RCC 7860 (cell line): ENCODE measurements around the gene GLRA2.

ENCODE experiments used
- DNase-seq: peaks from one replicate; pipeline ENCODE4 v3.0.0-alpha.2; 2015; ENCODE audit warnings: low spot score
- FAIRE-seq: peaks from 2 replicates; lab custom pipeline; 2012; peaks lifted over from hg19 to GRCh38; lab: Jason Lieb, UNC

Gene GLRA2

GRCh38 chrX:14694611-14695010, 165.3 kb downstream of the GLRA2 start:
- FAIRE-seq (no peak), DNase-seq (no peak)

- FAIRE-seq (no peak), DNase-seq (peak; percentile 20)
These were observed 168.1 kb downstream of the GLRA2 start for GRCh38 chrX:14697451-14697850.

GRCh38 chrX:14698790-14699189, 169.5 kb downstream of the GLRA2 start:
- FAIRE-seq (no peak), DNase-seq (no peak)

- FAIRE-seq: no peak
- DNase-seq: no peak
These were observed 171.6 kb downstream of the GLRA2 start for GRCh38 chrX:14700982-14701381.

- DNase-seq: no peak
- no peak for FAIRE-seq
These were observed 172.8 kb downstream of the GLRA2 start for GRCh38 chrX:14702145-14702544.

GRCh38 chrX:14712096-14712495, 182.8 kb downstream of the GLRA2 start:
- FAIRE-seq (no peak), DNase-seq (no peak)

GRCh38 chrX:14717949-14718348, 188.6 kb downstream of the GLRA2 start:
- no peak for DNase-seq
- no peak for FAIRE-seq

GRCh38 chrX:14718403-14718802, 189.1 kb downstream of the GLRA2 start:
- DNase-seq (no peak), FAIRE-seq (no peak)

GRCh38 chrX:14729058-14729457, 199.7 kb downstream of the GLRA2 start:
- no peak for FAIRE-seq
- DNase-seq: no peak

- no peak for FAIRE-seq
- no peak for DNase-seq
These were observed 209.3 kb downstream of the GLRA2 start for GRCh38 chrX:14738643-14739042.

- FAIRE-seq (no peak), DNase-seq (no peak)
These were observed 224.1 kb downstream of the GLRA2 start for GRCh38 chrX:14753441-14753840.

- FAIRE-seq: no peak
- no peak for DNase-seq
These were observed 228.7 kb downstream of the GLRA2 start for GRCh38 chrX:14758029-14758491.

- FAIRE-seq (no peak), DNase-seq (no peak)
These were observed 246.1 kb downstream of the GLRA2 start for GRCh38 chrX:14775416-14775815.

- no peak for DNase-seq
- FAIRE-seq: no peak
These were observed 247.6 kb downstream of the GLRA2 start for GRCh38 chrX:14776901-14777300.

GRCh38 chrX:14777525-14777924, 248.2 kb downstream of the GLRA2 start:
- DNase-seq (no peak), FAIRE-seq (no peak)

- FAIRE-seq: no peak
These were observed 250.2 kb downstream of the GLRA2 start for GRCh38 chrX:14779580-14779979.

More at GRCh38 chrX:14779580-14779979, 250.2 kb downstream of the GLRA2 start:
- DNase-seq: no peak
